ENCODE results near the gene IPO13.

The IPO13 gene

DNA sequence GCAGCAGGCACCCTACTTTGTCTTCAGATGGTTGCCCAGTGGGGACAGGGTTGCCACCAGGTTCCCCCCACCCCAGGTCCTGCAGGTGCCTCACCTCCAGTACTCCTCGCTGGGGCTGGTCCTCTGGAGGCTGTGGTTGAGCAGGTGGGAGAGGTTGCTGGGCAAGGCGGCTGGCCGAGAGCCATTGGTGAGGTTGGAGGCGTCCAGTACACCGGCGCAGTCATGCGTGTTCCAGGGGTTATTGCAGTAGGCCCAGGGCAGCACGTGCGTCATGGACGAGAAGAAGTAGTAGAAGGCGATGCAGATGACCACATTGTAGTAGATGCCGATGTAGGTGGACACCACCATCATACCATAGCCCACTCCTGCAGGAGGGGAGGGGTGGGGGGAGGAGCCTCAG is 61.5 kb downstream of the IPO13 start:
- ChIA-PET CTCF (interaction anchor here (1.2 kb wide), 1 partner anchor 29 kb away, joined by 5 read pairs; no protein-coding TSS in a partner anchor), POLR2A (interaction anchor here (0.6 kb wide), 1 partner anchor 15 kb away, joined by 3 read pairs; no protein-coding TSS in a partner anchor)
- no peak for DNase-seq (ENCODE audit: extremely low spot score)
- no peak for TF ChIP-seq CTCF (IDR thresholded peaks at IDR 0.05; ENCODE audit: control extremely low read depth, extremely low read depth, low read depth, missing control alignments)

- CTCF ChIA-PET = interaction anchor here (1.2 to 4.0 kb wide), 5 partner anchors 9 to 642 kb away, joined by 3 to 22 read pairs (median 6); no protein-coding TSS in a partner anchor
- TF ChIP-seq CTCF (IDR thresholded peaks at IDR 0.05; ENCODE audit: control extremely low read depth, extremely low read depth, low read depth, missing control alignments) = no peak
- no peak for DNase-seq (ENCODE audit: extremely low spot score)
- POLR2A ChIA-PET = no interaction called here
Observed at GRCh38 chr1:44010935-44011471, 64.3 kb downstream of the IPO13 start.

DNA sequence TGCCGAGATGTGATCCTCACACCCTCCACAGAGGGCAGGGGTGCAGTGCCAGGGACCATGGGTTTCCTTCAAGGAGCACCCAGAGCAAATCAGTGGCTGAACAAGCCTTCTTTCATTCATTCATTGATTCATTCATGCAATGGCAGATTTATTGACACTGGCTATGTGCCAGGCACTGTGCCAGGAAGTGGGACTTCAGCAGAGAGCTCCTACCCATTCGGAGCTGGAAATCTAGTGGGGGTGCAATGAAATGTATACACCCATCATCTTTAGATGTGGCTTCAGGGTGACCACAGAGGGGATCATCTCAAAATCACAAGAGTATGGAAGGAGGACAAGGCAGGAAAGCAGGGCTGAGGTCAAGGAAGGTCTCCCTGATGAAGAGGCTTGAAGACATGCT is 65.7 kb downstream of the IPO13 start:
- no peak for DNase-seq (ENCODE audit: extremely low spot score)
- ChIA-PET CTCF (interaction anchor here (0.9 to 4.0 kb wide), 3 partner anchors 24 to 205 kb away, joined by 3 to 22 read pairs (median 13); no protein-coding TSS in a partner anchor), POLR2A (no interaction called here)
- no peak for TF ChIP-seq CTCF (IDR thresholded peaks at IDR 0.05; ENCODE audit: control extremely low read depth, extremely low read depth, low read depth, missing control alignments)

GRCh38 chr1:44012941-44013609 is 66.3 kb downstream of the IPO13 start:
- POLR2A ChIA-PET = no interaction called here
- DNase-seq (ENCODE audit: extremely low spot score) = no peak
- TF ChIP-seq CTCF (IDR thresholded peaks at IDR 0.05; ENCODE audit: control extremely low read depth, extremely low read depth, low read depth, missing control alignments) = no peak
- CTCF ChIA-PET = interaction anchor here (2.9 to 4.0 kb wide), 3 partner anchors 8 to 35 kb away, joined by 13 to 22 read pairs (median 19); no protein-coding TSS in a partner anchor

GRCh38 chr1:44013949-44014348 is 67.2 kb downstream of the IPO13 start:
- no peak for DNase-seq (ENCODE audit: extremely low spot score)
- CTCF ChIA-PET = interaction anchor here (0.9 to 3.2 kb wide), 6 partner anchors 7 to 34 kb away, joined by 3 to 19 read pairs (median 8); partner anchors contain the start of gene SLC6A9
- TF ChIP-seq CTCF (IDR thresholded peaks at IDR 0.05; ENCODE audit: control extremely low read depth, extremely low read depth, low read depth, missing control alignments) = no peak
- POLR2A ChIA-PET = no interaction called here

DNA sequence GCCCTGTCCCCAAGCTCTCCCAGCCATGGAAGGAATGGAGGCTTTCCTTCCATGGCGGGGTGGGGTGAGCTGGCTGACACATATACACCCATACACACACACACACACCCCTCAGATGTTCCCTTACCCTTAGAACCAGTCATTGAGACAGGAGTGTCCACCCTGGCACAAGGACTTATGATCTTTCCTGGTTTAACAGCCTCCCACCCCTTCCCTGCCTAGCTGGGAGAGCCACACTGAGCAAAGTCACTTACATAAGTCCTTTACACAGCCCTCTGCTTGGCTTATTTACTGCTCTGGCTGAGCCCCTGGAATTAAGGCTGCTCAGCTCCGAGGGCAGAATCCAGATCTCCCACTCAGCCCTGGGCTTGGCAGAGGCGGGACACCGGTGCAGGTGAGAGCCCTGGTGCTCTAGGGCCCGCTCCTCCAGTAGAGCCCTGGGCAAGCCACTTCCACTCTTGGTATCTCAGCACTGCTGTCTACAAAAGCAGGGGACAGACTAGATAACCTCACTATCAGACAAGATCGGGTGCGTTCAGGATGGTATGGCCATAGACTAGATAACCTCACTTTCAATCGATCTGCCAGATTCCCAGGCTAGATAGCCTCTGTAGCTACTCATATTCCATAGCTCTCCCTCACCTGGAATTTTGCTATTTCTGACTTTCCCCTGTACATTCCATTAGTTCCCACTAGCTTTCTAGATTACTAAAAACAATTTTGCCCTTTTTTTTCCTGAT is 67.8 kb downstream of the IPO13 start:
- ChIA-PET POLR2A (no interaction called here), CTCF (interaction anchor here (0.6 to 2.9 kb wide), 8 partner anchors 8 to 43 kb away, joined by 3 to 19 read pairs (median 5); partner anchors contain the start of gene SLC6A9)
- no peak for TF ChIP-seq CTCF (IDR thresholded peaks at IDR 0.05; ENCODE audit: control extremely low read depth, extremely low read depth, low read depth, missing control alignments)
- no peak for DNase-seq (ENCODE audit: extremely low spot score)
